AG09319 (cell line): ENCODE results near the gene KLF11.
"Not testable (repeated sequence)": the region's sequence is repeated elsewhere in the genome, so short reads cannot be mapped to it uniquely, and the experiment has no call there.

ENCODE experiments used
- DNase-seq: peaks from one replicate; pipeline ENCODE4 v3.0.0-alpha.2; 2010; ENCODE audit warnings: low read depth; ENCODE audit errors: extremely low read depth
- CTCF ChIP-seq: IDR thresholded peaks from 2 replicates; pipeline ENCODE4 v1.5.1; 2011; ENCODE audit warnings: low read depth, mild to moderate bottlenecking, inconsistent platforms, low read length, moderate library complexity

The KLF11 gene

GRCh38 chr2:10009811-10010781 is 33.3 kb upstream of the KLF11 start:
- DNase-seq = peak; percentile 23
- TF ChIP-seq CTCF = no peak

GRCh38 chr2:10010861-10011605 is 32.3 kb upstream of the KLF11 start:
- not testable (repeated sequence) for DNase-seq

GRCh38 chr2:10011606-10012325 is 31.6 kb upstream of the KLF11 start:
- DNase-seq = not testable (repeated sequence)

- DNase-seq = not testable (repeated sequence)
Observed at GRCh38 chr2:10012366-10012962, 30.9 kb upstream of the KLF11 start.

GRCh38 chr2:10012963-10013461 is 30.3 kb upstream of the KLF11 start:
- DNase-seq = no peak
- TF ChIP-seq CTCF = no peak

- not testable (repeated sequence) for DNase-seq
Observed at GRCh38 chr2:10013651-10014417, 29.5 kb upstream of the KLF11 start.

GRCh38 chr2:10014418-10015190 is 28.7 kb upstream of the KLF11 start:
- DNase-seq = no peak
- no peak for TF ChIP-seq CTCF

GRCh38 chr2:10015376-10015989 is 27.9 kb upstream of the KLF11 start:
- not testable (repeated sequence) for DNase-seq
